Keratinocyte (primary cell): ENCODE data around the gene THRB. TPM values are rescaled to one million over a fixed set of nuclear protein-coding genes. Genes with fewer than 3 reads are reported as not detected.

Source experiments
- DNase-seq: peaks from one replicate; pipeline ENCODE4 v3.0.0-alpha.2; 2011; ENCODE audit warnings: low read depth, missing footprints, low spot score
- FAIRE-seq: peaks from 2 replicates; lab custom pipeline; 2011; peaks lifted over from hg19 to GRCh38; lab: Jason Lieb, UNC
- H2AFZ ChIP-seq: 2 replicates; pipeline ENCODE4 v1.6.0; 2012; ENCODE audit warnings: low read length, control low read depth, inconsistent platforms; ENCODE audit not compliant: control insufficient read depth
- H3K27ac ChIP-seq: 2 replicates; pipeline ENCODE4 v1.5.1; 2011; ENCODE audit warnings: low read length; ENCODE audit not compliant: control insufficient read depth, insufficient read depth
- H3K27me3 ChIP-seq: 3 replicates; pipeline ENCODE4 v1.6.0; 2011; ENCODE audit warnings: low read length; ENCODE audit not compliant: control insufficient read depth, insufficient read depth; ENCODE audit errors: extremely low read depth
- H3K36me3 ChIP-seq, 2 experiments: 2 replicates in 1 of 2; 3 replicates in 1 of 2; pipeline ENCODE4 v1.5.1; 2011; ENCODE audit warnings: low read length in 2 of 2, mild to moderate bottlenecking in 1 of 2; ENCODE audit not compliant: control insufficient read depth in 2 of 2, insufficient read depth in 2 of 2; ENCODE audit errors: extremely low read depth in 1 of 2
- H3K4me1 ChIP-seq: 3 replicates; pipeline ENCODE4 v1.5.1; 2011; ENCODE audit warnings: low read length; ENCODE audit not compliant: control insufficient read depth, insufficient read depth; ENCODE audit errors: extremely low read depth
- H3K4me2 ChIP-seq: 3 replicates; pipeline ENCODE4 v1.6.0; 2011; ENCODE audit warnings: low read depth, low read length; ENCODE audit not compliant: control insufficient read depth, insufficient read depth; ENCODE audit errors: extremely low read depth
- H3K4me3 ChIP-seq, 3 experiments: fragments of 200-600 bp in 1 of 3; sonication (generic) in 1 of 3; 2 replicates in 2 of 3; 3 replicates in 1 of 3; pipeline ENCODE4 v1.5.1; 2011 to 2016; ENCODE audit warnings: low read length in 3 of 3, mild to moderate bottlenecking in 3 of 3, control low read depth in 2 of 3, inconsistent platforms in 1 of 3, low read depth in 1 of 3, mixed read lengths in 1 of 3, mixed run types in 1 of 3, moderate library complexity in 1 of 3; ENCODE audit not compliant: control insufficient read depth in 2 of 3, insufficient read depth in 2 of 3; ENCODE audit errors: extremely low read depth in 1 of 3
- H3K79me2 ChIP-seq: 2 replicates; pipeline ENCODE4 v1.6.0; 2012; ENCODE audit warnings: low read length; ENCODE audit not compliant: control insufficient read depth, insufficient read depth
- H3K9ac ChIP-seq: 3 replicates; pipeline ENCODE4 v1.6.0; 2011; ENCODE audit warnings: low read length; ENCODE audit not compliant: control insufficient read depth, insufficient read depth; ENCODE audit errors: extremely low read depth
- H3K9me1 ChIP-seq: 3 replicates; pipeline ENCODE4 v1.6.0; 2011; ENCODE audit warnings: low read length; ENCODE audit not compliant: control insufficient read depth, insufficient read depth; ENCODE audit errors: extremely low read depth
- H3K9me3 ChIP-seq: 2 replicates; pipeline ENCODE4 v1.5.1; 2012; ENCODE audit warnings: low read depth, low read length; ENCODE audit not compliant: control insufficient read depth
- H4K20me1 ChIP-seq: 3 replicates; pipeline ENCODE4 v1.6.0; 2011; ENCODE audit warnings: low read length; ENCODE audit not compliant: control insufficient read depth, insufficient read depth; ENCODE audit errors: extremely low read depth
- CTCF ChIP-seq, 3 experiments: IDR thresholded peaks in 1 of 3; conservative IDR thresholded peaks in 1 of 3; optimal IDR thresholded peaks in 1 of 3; 2 replicates in 2 of 3; 3 replicates in 1 of 3; pipeline versions ENCODE3 to v1.5.1; 2011; ENCODE audit warnings: low read length in 3 of 3, mild to moderate bottlenecking in 3 of 3, moderate library complexity in 2 of 3, control low read depth in 1 of 3, inconsistent platforms in 1 of 3; ENCODE audit not compliant: insufficient read depth in 2 of 3; ENCODE audit errors: extremely low read depth in 1 of 3
- EZH2 ChIP-seq: IDR thresholded peaks from one replicate; pipeline ENCODE4 v1.6.1; 2012; ENCODE audit warnings: inconsistent platforms, mild to moderate bottlenecking, low read length, moderate library complexity
- dilution Hi-C: fragments of 300-500 bp; cut with MboI; formaldehyde crosslinking; loops from one replicate; pipeline ENCODE4 v1.7.0; 2020; ENCODE audit warnings: low sequenced_read_pairs; ENCODE audit not compliant: extremely low pct_ligation_motif_present
- polyA plus RNA-seq, 5 experiments: library from polyadenylated mRNA; depleted of rRNA in 3 of 5; stranded (reverse) in 3 of 5; stranded (forward) in 1 of 5; unstranded in 1 of 5; fragments of >200 nt; gene quantifications; 1 replicate in 1 of 5; 2 replicates in 3 of 5; 3 replicates in 1 of 5; pipeline versions ENCODE4 v1.2.1 to v1.2.3, GENCODE V29; 2011 to 2012; ENCODE audit warnings: missing spikeins in 2 of 5, low read depth in 1 of 5, low replicate concordance in 1 of 5

The THRB gene
- polyA plus RNA-seq, 1 donor (not counting 4 experiments of a cell fraction or from before 2014, with no cell fraction given): 2.6 TPM

GRCh38 chr3:24315971-24316370 lies 178.7 kb downstream of the THRB start:
- Histone ChIP-seq H3K27me3 (no peaks in the 10 kb centered on the region), H3K9me3 (peaks cover 11% of the 10 kb centered on the region), H3K9me1 (no peaks in the 10 kb centered on the region), H3K4me2 (no peak overlapping the region), H4K20me1 (no peaks in the 10 kb centered on the region), H3K4me3 (no peak overlapping the region), H3K36me3 (no peaks in the 10 kb centered on the region), H3K79me2 (no peaks in the 10 kb centered on the region), H3K9ac (no peak overlapping the region), H3K4me1 (peaks cover 6% of the 10 kb centered on the region), H3K27ac (no peak overlapping the region), H2AFZ (no peak overlapping the region)
- no peak for TF ChIP-seq CTCF (optimal IDR thresholded peaks at IDR 0.05 in 1 of 3, IDR thresholded peaks at IDR 0.05 in 1 of 3, conservative IDR thresholded peaks at IDR 0.05 in 1 of 3; ENCODE audit: extremely low read depth in 1 of 3, insufficient read depth in 2 of 3, low read length in 3 of 3)
- no peak for TF ChIP-seq EZH2
- FAIRE-seq (no peak), DNase-seq (no peak)
- dilution Hi-C loops: no loop called here

- Histone ChIP-seq H3K27me3 (no peaks in the 10 kb centered on the region), H3K9ac (no peak overlapping the region), H3K4me2 (no peak overlapping the region), H3K27ac (no peak overlapping the region), H2AFZ (no peak overlapping the region), H3K9me1 (no peaks in the 10 kb centered on the region), H3K4me3 (no peak overlapping the region), H3K9me3 (peaks cover 11% of the 10 kb centered on the region), H4K20me1 (no peaks in the 10 kb centered on the region), H3K79me2 (no peaks in the 10 kb centered on the region), H3K4me1 (peaks cover 6% of the 10 kb centered on the region), H3K36me3 (no peaks in the 10 kb centered on the region)
- no peak for TF ChIP-seq CTCF (optimal IDR thresholded peaks at IDR 0.05 in 1 of 3, IDR thresholded peaks at IDR 0.05 in 1 of 3, conservative IDR thresholded peaks at IDR 0.05 in 1 of 3; ENCODE audit: extremely low read depth in 1 of 3, insufficient read depth in 2 of 3, low read length in 3 of 3)
- TF ChIP-seq EZH2: no peak
- dilution Hi-C loops: no loop called here
- FAIRE-seq (no peak), DNase-seq (no peak)
Observed at GRCh38 chr3:24315356-24315755, 179.3 kb downstream of the THRB start.
